ENCODE measurements around the gene FAM131A.

Gene FAM131A

GRCh38 chr3:184316792-184317191 lies 20.6 kb upstream of the FAM131A start:
- DNase-seq (ENCODE audit: low spot score): no peak

DNA sequence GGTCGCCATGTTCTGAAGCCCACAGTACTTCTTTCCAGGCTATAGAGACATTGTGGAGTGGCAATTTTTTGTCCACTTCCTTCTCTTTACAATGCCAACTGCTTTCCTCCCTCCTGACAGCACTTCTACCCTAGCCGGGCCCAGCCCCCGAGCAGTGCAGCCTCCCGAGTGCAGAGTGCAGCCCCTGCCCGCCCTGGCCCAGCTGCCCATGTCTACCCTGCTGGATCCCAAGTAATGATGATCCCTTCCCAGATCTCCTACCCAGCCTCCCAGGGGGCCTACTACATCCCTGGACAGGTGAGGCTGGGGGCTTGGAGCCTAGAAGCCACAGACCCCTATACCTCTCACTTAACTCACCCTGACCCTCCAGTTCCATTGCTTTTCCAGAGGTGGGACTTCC lies 20.2 kb upstream of the FAM131A start:
- no peak for DNase-seq (ENCODE audit: low spot score)

DNA sequence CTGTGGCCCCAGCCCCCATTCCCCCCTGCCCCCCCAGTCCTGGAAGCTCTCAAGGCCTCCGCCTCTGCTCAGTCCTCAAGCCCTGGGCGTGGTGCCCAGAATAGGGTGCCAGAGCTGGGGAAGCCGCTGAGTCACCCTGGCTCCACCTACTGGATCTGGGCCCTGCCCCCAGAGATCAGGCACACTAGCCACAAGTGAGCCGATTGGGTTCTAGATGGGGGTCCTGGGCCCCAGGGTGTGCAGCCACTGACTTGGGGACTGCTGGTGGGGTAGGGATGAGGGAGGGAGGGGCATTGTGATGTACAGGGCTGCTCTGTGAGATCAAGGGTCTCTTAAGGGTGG lies 17.3 kb upstream of the FAM131A start:
- peak; percentile 89 for DNase-seq (ENCODE audit: low spot score)

DNA sequence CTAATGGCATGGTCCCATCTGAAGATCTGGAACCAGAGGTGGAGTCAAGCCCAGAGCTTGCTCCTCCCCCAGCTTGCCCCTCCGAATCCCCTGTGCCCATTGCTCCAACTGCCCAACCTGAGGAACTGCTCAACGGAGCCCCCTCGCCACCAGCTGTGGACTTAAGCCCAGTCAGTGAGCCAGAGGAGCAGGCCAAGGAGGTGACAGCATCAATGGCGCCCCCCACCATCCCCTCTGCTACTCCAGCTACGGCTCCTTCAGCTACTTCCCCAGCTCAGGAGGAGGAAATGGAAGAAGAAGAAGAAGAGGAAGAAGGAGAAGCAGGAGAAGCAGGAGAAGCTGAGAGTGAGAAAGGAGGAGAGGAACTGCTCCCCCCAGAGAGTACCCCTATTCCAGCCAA lies 15.7 kb upstream of the FAM131A start:
- no peak for DNase-seq (ENCODE audit: low spot score)

GRCh38 chr3:184322731-184323487 lies 14.5 kb upstream of the FAM131A start:
- no peak for DNase-seq (ENCODE audit: low spot score)

GRCh38 chr3:184323696-184324095 lies 13.7 kb upstream of the FAM131A start:
- no peak for DNase-seq (ENCODE audit: low spot score)

- DNase-seq (ENCODE audit: low spot score): no peak
Observed at GRCh38 chr3:184325269-184325668, 12.1 kb upstream of the FAM131A start.

DNA sequence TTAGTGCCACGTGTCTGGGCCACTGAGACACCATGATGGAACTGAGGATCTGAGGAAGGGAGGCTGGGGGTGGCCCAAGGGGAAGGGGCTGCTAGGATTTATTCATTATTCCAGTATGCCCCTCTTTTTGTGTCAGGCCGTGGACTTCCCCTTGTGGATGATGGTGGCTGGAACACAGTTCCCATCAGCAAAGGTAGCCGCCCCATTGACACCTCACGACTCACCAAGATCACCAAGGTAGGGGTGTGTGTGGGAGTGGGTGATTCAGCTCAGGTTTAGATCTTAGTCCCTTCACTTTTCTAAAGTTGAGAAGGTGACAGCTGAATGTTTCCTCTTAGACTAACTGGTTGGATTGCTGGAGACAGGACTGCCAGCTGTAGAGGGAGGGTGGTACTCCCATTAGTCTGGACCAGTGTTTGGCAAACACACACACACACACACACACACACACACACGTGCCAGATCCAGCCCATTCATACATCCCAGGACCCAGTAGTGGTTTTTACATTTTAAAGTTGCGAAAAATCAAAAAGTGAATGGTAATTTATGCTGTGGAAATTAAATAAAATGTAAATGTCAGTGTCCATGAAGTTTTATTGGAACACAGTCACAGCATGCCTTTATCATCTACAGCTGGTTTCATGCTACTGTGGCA lies 11.6 kb upstream of the FAM131A start:
- no peak for DNase-seq (ENCODE audit: low spot score)

- DNase-seq (ENCODE audit: low spot score): no peak
Observed at GRCh38 chr3:184327171-184327570, 10.2 kb upstream of the FAM131A start.

GRCh38 chr3:184328516-184328915 lies 8.9 kb upstream of the FAM131A start:
- DNase-seq (ENCODE audit: low spot score): no peak

- no peak for DNase-seq (ENCODE audit: low spot score)
Observed at GRCh38 chr3:184332370-184333090, 4.9 kb upstream of the FAM131A start.

DNA sequence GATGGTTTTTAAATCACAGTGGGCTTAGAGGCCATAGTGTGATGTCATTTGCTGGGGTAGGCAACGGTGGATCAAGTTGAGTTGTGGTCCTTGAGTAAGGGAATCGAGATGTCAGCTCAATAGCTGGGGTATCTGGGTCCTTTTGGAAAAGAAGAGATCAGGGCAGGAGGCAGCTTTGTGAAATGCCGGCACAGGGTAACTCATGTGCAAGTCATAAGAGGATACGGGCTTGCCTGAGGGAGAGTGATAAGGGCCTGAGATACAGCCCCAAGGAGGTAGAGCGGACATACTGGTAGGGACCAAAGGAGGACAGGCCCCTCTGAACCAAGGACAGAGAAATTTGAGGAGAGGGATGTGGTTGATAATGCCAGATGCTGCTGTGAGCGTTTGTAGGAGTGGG lies 4.2 kb upstream of the FAM131A start:
- DNase-seq (ENCODE audit: low spot score): no peak

GRCh38 chr3:184333700-184334099 lies 3.7 kb upstream of the FAM131A start:
- no peak for DNase-seq (ENCODE audit: low spot score)

GRCh38 chr3:184334470-184335158 lies 2.8 kb upstream of the FAM131A start:
- DNase-seq (ENCODE audit: low spot score): no peak

DNA sequence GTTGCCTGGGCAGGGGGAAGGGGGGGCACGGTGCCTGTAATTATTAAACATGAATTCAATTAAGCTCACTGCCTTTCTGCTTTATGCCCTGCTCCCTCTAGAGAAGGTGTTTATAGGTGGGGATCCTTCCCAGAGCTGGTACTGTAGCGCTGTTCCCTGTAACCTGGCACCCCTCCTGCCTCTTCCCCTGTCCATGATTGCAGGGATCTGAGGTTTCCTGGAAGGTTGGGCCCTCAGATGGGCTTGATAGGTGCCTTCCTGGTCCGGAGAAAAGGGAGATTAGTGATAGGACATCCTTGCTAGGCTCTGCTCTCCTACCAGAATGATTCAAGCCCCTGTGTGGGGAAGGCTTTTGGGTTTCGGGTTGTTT lies 2.1 kb upstream of the FAM131A start:
- DNase-seq (ENCODE audit: low spot score): no peak

DNA sequence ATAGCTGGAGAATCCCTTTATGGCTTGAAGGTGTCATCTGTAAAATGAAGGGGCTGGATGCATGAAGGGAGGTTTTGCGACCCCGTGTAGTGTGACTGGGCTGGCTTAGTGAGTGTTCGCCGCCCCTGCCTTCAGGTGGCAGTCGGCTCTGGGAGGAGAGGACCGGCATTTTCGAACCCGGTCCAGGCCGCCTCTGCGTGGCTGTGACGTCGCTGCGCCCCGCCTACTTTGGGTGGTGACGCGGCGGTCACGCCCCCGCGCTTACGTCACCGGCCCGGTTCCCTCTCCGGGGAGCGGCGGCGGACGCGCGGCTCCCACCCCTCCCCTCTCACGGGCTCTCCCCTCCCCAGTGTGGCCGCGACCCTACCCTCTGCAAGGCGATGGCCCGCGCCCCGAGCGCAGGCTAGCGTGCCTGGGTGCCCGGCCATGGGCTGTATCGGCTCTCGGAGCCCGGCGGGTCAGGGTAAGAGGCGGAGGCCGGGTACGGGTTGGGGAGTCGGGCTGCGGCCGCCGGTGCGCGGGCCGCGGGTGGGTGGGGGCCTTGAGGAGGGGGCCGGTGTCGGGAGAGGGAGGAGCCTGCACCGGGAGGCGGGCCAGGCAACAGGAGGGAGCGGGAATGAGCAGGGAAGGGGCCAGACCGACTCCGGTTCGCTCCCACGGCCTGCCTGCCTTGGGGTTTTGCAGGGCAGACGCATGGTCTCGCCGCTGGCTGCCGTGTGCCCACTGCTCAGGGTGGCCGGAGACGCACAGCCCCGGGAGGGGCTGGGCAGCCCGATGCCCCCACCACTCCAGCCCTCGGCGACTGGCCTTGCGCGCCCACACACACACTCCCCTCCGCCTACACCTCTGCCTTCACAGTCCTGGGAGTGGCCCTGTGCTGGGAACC lies 1.5 kb upstream of the FAM131A start:
- DNase-seq (ENCODE audit: low spot score): peak; percentile 94

GRCh38 chr3:184336547-184337398 lies 627 bp upstream of the FAM131A start:
- DNase-seq (ENCODE audit: low spot score): peak; percentile 65

DNA sequence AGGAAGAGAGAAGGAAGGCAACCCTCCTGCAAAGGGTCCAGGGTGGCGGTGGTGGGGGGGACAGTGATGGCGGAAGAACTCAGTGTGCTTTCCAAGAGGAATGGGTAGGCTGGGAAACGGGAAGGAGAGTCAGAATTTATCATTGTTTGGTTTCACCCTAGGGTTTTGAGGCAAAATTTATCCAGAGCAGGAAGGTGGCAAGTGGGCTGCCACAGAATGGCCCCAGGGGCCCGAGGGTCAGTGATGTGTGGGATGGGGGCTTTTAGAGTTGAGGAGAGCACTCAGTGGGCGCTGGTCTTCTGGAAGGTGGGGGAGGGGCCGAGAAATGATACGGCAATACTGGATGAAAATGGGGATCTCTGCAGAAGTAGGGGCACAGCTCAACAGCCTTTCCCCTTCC lies 581 bp downstream of the FAM131A start:
- DNase-seq (ENCODE audit: low spot score): no peak

DNA sequence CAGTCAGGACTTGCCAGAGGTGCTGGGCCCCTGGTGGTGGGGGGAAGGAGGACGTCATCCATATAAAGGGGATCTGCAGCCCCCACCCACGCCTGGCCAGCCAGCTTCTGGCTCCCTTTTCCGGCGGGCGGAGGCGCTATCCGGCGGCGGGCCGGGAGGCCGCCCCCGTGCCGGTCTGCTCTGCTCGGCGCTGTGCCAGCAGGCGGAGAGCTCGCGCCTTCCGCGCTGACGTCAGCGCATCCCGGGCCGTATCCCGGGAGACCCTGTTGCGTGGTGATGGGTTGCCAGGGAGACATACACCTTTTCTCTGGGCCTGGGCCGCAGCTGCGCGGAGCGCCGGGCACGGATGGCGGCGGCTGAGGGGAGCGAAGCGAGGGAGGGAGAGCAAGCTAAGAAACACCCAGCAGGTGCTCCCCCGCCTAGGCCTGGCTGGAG lies 1.1 kb downstream of the FAM131A start:
- no peak for DNase-seq (ENCODE audit: low spot score)

- DNase-seq (ENCODE audit: low spot score): no peak
Observed at GRCh38 chr3:184339001-184339400, 1.6 kb downstream of the FAM131A start.
